ENCODE measurements around the gene TMEM237. TPM values are rescaled to one million over a fixed set of nuclear protein-coding genes. Genes with fewer than 3 reads are reported as not detected.
"Not testable (repeated sequence)": the region's sequence is repeated elsewhere in the genome, so short reads cannot be mapped to it uniquely, and the experiment has no call there.

The TMEM237 gene
- total RNA-seq, 2 experiments from 2014 or later = 26.8 to 29.2 TPM

DNA sequence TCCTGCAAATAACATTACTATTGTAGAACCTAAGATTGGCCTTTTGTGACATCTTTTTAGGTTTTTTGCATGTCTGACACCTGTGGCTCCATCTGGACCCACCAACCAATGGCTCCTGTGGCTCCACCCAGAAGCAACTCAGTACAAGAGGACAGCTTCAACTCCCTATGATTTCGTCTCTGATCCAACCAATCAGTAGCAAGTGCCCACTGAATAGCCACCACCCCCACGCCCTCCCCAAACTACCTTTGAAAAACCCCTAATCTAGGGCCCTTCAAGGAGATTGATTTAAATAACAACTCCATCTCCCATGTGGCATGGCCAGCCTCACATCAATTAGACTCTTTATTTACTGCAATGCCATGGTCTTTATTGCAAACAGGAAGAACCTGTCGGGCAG is 31.5 kb upstream of the TMEM237 start:
- Histone ChIP-seq H3K9me2 (ENCODE audit: insufficient read depth, low read length) (no peaks in the 10 kb centered on the region), H3K4me2 (ENCODE audit: low read length) (no peak overlapping the region), H3K79me2 (ENCODE audit: insufficient read depth, low read depth, low read length) (no peaks in the 10 kb centered on the region), H3K36me3 (ENCODE audit: insufficient read depth, low read length) (no peaks in the 10 kb centered on the region), H3K4me3 (ENCODE audit: low read depth, low read length, poor library complexity, severe bottlenecking) (no peak overlapping the region), H3K4me1 (ENCODE audit: insufficient read depth, low read length, poor library complexity, severe bottlenecking) (no peaks in the 10 kb centered on the region), H2AFZ (ENCODE audit: low read length) (no peak overlapping the region), H3K9me3 (ENCODE audit: low read length) (no peaks in the 10 kb centered on the region), H4K20me1 (ENCODE audit: insufficient read depth, low read length) (no peaks in the 10 kb centered on the region), H3K27ac (ENCODE audit: low read depth, low read length, poor library complexity, severe bottlenecking) (no peak overlapping the region)
- no peak for DNase-seq (ENCODE audit: low spot score)
- POLR2A ChIA-PET = interaction anchor here (0.5 kb wide), 1 partner anchor 13 kb away, joined by 3 read pairs; no protein-coding TSS in a partner anchor
- intact Hi-C loops (cut with micrococcal nuclease; ENCODE audit: unreplicated experiment) = no loop called here
- BruUV-seq (replicated peaks) = no TSS peak
- TF ChIP-seq, protein P1, sequence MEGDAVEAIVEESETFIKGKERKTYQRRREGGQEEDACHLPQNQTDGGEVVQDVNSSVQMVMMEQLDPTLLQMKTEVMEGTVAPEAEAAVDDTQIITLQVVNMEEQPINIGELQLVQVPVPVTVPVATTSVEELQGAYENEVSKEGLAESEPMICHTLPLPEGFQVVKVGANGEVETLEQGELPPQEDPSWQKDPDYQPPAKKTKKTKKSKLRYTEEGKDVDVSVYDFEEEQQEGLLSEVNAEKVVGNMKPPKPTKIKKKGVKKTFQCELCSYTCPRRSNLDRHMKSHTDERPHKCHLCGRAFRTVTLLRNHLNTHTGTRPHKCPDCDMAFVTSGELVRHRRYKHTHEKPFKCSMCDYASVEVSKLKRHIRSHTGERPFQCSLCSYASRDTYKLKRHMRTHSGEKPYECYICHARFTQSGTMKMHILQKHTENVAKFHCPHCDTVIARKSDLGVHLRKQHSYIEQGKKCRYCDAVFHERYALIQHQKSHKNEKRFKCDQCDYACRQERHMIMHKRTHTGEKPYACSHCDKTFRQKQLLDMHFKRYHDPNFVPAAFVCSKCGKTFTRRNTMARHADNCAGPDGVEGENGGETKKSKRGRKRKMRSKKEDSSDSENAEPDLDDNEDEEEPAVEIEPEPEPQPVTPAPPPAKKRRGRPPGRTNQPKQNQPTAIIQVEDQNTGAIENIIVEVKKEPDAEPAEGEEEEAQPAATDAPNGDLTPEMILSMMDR (conservative IDR thresholded peaks at IDR 0.05; ENCODE audit: low read length) = no peak
- TF ChIP-seq EZH2phosphoT487 (IDR thresholded peaks at IDR 0.05; ENCODE audit: borderline replicate concordance, low read depth, low read length) = no peak
- CTCF ChIA-PET (ENCODE audit: unreplicated experiment) = no interaction called here

DNA sequence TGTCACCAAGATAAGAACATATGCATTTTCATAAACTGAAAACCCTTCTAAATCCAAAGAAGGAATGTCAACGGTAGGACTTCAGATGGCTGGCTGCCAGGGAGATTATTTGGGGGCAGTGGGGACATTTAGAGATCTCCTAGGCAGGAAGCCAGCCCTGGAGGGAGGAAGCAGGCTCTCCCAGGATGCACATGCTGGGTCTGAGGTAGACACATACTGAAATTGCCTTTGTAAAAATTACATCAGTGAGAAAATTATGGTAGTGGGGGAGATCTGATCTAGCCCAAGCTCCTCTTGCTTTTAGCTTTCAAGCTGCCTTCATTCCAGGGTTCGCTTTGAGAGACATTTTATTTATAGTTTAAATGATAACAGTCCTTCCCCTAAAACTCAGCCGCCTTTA is 31.0 kb upstream of the TMEM237 start:
- no peak for TF ChIP-seq EZH2phosphoT487 (IDR thresholded peaks at IDR 0.05; ENCODE audit: borderline replicate concordance, low read depth, low read length)
- TF ChIP-seq, protein P1 (conservative IDR thresholded peaks at IDR 0.05; ENCODE audit: low read length) = no peak
- no peak overlapping the region for H3K27ac ChIP-seq (ENCODE audit: low read depth, low read length, poor library complexity, severe bottlenecking)
- ChIA-PET POLR2A (interaction anchor here (0.5 kb wide), 1 partner anchor 12 kb away, joined by 3 read pairs; no protein-coding TSS in a partner anchor), CTCF (ENCODE audit: unreplicated experiment) (no interaction called here)
- no peak overlapping the region for H3K4me3 ChIP-seq (ENCODE audit: low read depth, low read length, poor library complexity, severe bottlenecking)
- H3K36me3 ChIP-seq (ENCODE audit: insufficient read depth, low read length) = no peaks in the 10 kb centered on the region
- H3K79me2 ChIP-seq (ENCODE audit: insufficient read depth, low read depth, low read length) = no peaks in the 10 kb centered on the region
- no peaks in the 10 kb centered on the region for H3K9me2 ChIP-seq (ENCODE audit: insufficient read depth, low read length)
- no peaks in the 10 kb centered on the region for H3K4me1 ChIP-seq (ENCODE audit: insufficient read depth, low read length, poor library complexity, severe bottlenecking)
- DNase-seq (ENCODE audit: low spot score) = no peak
- no peaks in the 10 kb centered on the region for H3K9me3 ChIP-seq (ENCODE audit: low read length)
- intact Hi-C loops (cut with micrococcal nuclease; ENCODE audit: unreplicated experiment) = no loop called here
- H3K4me2 ChIP-seq (ENCODE audit: low read length) = no peak overlapping the region
- no peak overlapping the region for H2AFZ ChIP-seq (ENCODE audit: low read length)
- BruUV-seq (replicated peaks) = no TSS peak
- H4K20me1 ChIP-seq (ENCODE audit: insufficient read depth, low read length) = no peaks in the 10 kb centered on the region

DNA sequence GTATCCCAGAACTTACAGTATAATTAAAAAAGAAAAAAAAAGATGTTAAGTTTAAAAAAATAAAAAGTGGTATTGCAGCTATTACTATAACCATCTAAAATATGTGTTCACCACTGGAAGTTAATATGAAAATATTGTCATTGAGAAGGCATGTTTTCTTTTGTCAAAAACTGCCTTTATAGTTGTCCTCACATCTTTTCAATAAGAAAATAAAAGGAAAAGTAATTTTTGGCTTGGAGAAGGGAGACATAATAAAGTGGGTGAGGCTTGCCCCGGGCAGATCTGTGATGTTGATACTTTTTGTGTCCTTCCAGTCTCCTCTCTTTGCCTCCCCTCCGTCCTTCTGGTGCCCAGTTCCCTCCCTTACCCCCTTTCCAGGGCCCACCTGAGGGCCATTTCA is 30.2 kb upstream of the TMEM237 start:
- Histone ChIP-seq H2AFZ (ENCODE audit: low read length) (no peak overlapping the region), H3K4me3 (ENCODE audit: low read depth, low read length, poor library complexity, severe bottlenecking) (no peak overlapping the region), H4K20me1 (ENCODE audit: insufficient read depth, low read length) (no peaks in the 10 kb centered on the region), H3K4me2 (ENCODE audit: low read length) (no peak overlapping the region), H3K9me3 (ENCODE audit: low read length) (no peaks in the 10 kb centered on the region), H3K4me1 (ENCODE audit: insufficient read depth, low read length, poor library complexity, severe bottlenecking) (no peaks in the 10 kb centered on the region), H3K36me3 (ENCODE audit: insufficient read depth, low read length) (no peaks in the 10 kb centered on the region), H3K27ac (ENCODE audit: low read depth, low read length, poor library complexity, severe bottlenecking) (no peak overlapping the region), H3K9me2 (ENCODE audit: insufficient read depth, low read length) (no peaks in the 10 kb centered on the region), H3K79me2 (ENCODE audit: insufficient read depth, low read depth, low read length) (no peaks in the 10 kb centered on the region)
- intact Hi-C loops (cut with micrococcal nuclease; ENCODE audit: unreplicated experiment) = no loop called here
- no peak for DNase-seq (ENCODE audit: low spot score)
- TF ChIP-seq EZH2phosphoT487 (IDR thresholded peaks at IDR 0.05; ENCODE audit: borderline replicate concordance, low read depth, low read length) = no peak
- TF ChIP-seq, protein P1 (conservative IDR thresholded peaks at IDR 0.05; ENCODE audit: low read length) = no peak
- no TSS peak for BruUV-seq (replicated peaks)
- POLR2A ChIA-PET = no interaction called here
- CTCF ChIA-PET (ENCODE audit: unreplicated experiment) = no interaction called here

DNA sequence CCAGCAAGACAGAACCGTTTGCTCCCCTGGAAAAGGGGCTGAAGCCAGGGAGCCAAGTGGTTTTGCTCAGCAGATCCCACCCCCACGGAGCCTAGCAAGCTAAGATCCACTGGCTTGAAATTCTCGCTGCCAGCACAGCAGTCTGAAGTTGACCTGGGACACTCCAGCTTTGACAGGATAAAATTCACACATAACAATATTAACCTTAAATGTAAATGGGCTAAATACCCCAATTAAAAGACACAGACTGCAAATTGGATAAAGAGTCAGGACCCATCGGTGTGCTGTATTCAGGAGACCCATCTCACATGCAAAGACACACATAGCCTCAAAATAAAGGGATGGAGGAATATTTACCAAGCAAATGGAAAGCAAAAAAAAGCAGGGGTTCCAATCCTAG is 27.9 kb upstream of the TMEM237 start:
- H3K9me3 ChIP-seq (ENCODE audit: low read length); H3K79me2 ChIP-seq (ENCODE audit: insufficient read depth, low read depth, low read length); H4K20me1 ChIP-seq (ENCODE audit: insufficient read depth, low read length); intact Hi-C loops (cut with micrococcal nuclease; ENCODE audit: unreplicated experiment); H3K9me2 ChIP-seq (ENCODE audit: insufficient read depth, low read length); CTCF ChIA-PET (ENCODE audit: unreplicated experiment); BruUV-seq (replicated peaks); H3K36me3 ChIP-seq (ENCODE audit: insufficient read depth, low read length); H3K4me3 ChIP-seq (ENCODE audit: low read depth, low read length, poor library complexity, severe bottlenecking); H3K4me1 ChIP-seq (ENCODE audit: insufficient read depth, low read length, poor library complexity, severe bottlenecking); H2AFZ ChIP-seq (ENCODE audit: low read length); H3K4me2 ChIP-seq (ENCODE audit: low read length); DNase-seq (ENCODE audit: low spot score); H3K27ac ChIP-seq (ENCODE audit: low read depth, low read length, poor library complexity, severe bottlenecking): not testable (repeated sequence)
- POLR2A ChIA-PET = interaction anchor here (0.5 to 0.7 kb wide), 3 partner anchors 20 to 1629 kb away, joined by 3 read pairs; no protein-coding TSS in a partner anchor
